NB4 (cell line): ENCODE data around the gene LPXN.

Source experiments
- MYC ChIP-seq: IDR thresholded peaks from 2 replicates; pipeline ENCODE4 v1.6.1; 2011; ENCODE audit warnings: low read depth, low read length
- POLR2A ChIP-seq: IDR thresholded peaks from 2 replicates; pipeline ENCODE4 v1.6.1; 2011; ENCODE audit warnings: mild to moderate bottlenecking; ENCODE audit not compliant: insufficient read length; ENCODE audit errors: extremely low read depth
- TF ChIP-seq, protein P1 (sequence below): IDR thresholded peaks from one replicate; pipeline ENCODE4 v1.5.1; 2012; ENCODE audit warnings: low read depth, low read length
- TF ChIP-seq, protein P2 (sequence below): IDR thresholded peaks from 2 replicates; pipeline ENCODE4 v1.6.1; 2011; ENCODE audit warnings: low read depth, low read length

DNA sequence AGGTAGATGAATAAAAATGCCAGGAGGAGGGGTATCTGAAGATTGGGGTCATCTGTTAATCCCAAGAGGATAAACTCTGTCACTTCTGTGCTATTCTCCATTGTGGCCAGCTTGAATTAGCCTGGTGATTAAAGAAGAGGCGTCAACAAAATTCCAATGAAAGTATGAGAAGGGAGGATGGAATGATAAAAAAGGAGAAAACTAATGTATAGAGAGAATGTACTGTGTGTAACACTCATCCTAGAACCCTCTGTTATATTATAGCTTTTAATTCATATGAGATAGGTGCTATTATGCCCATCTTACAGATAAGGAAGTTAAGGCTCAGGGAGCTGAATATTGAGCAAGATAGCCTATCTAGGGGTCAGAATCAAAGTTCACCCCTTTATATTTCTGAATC lies 67.7 kb downstream of the LPXN start, which contains the start of gene OR5B21:
- TF ChIP-seq, protein P1, sequence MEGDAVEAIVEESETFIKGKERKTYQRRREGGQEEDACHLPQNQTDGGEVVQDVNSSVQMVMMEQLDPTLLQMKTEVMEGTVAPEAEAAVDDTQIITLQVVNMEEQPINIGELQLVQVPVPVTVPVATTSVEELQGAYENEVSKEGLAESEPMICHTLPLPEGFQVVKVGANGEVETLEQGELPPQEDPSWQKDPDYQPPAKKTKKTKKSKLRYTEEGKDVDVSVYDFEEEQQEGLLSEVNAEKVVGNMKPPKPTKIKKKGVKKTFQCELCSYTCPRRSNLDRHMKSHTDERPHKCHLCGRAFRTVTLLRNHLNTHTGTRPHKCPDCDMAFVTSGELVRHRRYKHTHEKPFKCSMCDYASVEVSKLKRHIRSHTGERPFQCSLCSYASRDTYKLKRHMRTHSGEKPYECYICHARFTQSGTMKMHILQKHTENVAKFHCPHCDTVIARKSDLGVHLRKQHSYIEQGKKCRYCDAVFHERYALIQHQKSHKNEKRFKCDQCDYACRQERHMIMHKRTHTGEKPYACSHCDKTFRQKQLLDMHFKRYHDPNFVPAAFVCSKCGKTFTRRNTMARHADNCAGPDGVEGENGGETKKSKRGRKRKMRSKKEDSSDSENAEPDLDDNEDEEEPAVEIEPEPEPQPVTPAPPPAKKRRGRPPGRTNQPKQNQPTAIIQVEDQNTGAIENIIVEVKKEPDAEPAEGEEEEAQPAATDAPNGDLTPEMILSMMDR: no peak
- TF ChIP-seq, protein P2, sequence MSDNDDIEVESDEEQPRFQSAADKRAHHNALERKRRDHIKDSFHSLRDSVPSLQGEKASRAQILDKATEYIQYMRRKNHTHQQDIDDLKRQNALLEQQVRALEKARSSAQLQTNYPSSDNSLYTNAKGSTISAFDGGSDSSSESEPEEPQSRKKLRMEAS: no peak
- TF ChIP-seq POLR2A: no peak
- TF ChIP-seq MYC: no peak
